Fibroblast of skin of abdomen (primary cell): Measurements from ENCODE around the gene DLG1.

Experiments
- DNase-seq: peaks from one replicate; pipeline ENCODE4 v3.0.0-alpha.2; 2013

The DLG1 gene

GRCh38 chr3:197012540-197012883 is 285.9 kb downstream of the DLG1 start:
- no peak for DNase-seq

DNA sequence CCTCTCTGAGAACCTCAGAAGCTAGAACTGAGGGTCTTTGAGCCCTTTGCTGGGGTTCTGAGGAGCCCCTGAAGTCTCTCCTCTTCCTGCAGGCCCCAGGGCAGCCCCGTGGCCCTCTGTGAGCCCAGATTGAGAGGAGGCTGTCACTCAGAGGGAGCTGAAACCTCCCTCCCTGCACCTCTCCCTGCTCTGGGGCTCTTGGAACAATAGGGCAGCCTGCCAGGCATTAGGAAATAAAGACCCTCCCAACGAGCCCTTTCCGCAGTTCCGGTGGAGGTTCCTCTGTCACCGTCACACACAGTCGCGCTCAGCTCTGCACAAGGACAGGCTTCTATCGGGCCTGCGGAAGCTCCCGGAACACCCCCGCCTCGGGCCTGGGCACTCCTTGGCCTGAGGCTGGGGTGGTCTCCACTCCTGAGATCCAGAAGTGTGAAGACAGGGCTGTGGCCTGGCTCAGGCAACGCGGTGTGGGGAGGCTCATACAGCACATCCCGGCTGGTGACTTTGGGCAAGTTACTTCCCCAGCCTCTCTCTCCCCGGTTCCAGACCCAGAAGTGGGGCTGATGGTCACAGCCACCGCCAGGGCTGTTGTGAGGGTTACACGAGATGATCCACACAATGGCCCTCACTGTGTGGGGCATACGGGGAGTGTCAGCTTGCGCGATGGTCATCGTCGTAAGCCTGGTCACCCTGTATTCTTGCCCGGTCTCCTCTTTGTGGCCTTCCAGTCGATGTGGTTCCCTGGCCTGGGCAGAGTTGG is 286.5 kb downstream of the DLG1 start:
- DNase-seq, result no peak

GRCh38 chr3:197010556-197011351 is 287.7 kb downstream of the DLG1 start:
- DNase-seq, result no peak

- no peak for DNase-seq
Measured at GRCh38 chr3:197009532-197010019, 288.8 kb downstream of the DLG1 start.

DNA sequence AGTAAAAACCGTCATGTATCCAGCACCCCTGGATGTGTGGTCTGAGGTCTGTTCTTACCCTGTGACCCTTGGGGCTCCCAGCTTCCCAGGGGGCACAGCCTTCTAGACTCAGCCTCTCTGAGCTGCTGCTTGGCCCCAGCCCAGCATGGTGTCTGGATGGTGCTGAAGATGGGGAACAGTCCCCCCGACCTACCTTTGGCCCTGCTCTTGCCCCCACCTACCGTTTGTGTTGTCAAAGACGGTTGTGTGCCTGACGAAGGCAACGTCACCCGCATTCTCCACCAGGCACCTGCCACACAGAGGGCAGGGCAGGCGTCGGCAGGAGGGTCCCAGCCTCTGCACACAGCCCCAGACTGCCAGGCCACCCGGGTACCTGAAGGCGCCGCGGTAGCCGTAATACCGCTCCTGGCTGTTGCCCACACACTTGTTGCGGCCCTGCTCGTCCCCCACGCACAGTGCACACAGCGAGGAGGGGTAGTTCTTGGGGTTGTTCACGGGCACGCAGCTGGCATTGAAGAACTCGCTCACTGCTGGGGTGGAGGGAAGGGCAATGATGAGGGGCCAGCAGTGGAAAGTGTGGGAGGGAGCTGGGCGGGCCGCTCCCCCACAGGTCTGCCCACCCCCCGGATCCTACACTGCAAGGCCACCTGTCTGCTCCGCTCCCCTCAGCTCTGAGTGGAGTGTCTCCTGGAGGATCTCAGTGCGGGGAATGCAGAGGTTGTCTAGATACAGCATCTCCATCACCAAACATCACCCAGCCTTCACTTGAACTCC is 289.8 kb downstream of the DLG1 start:
- DNase-seq, result no peak

- no peak for DNase-seq
Measured at GRCh38 chr3:197007953-197008352, 290.5 kb downstream of the DLG1 start.

GRCh38 chr3:197007296-197007940 is 291.0 kb downstream of the DLG1 start:
- DNase-seq, result no peak

DNA sequence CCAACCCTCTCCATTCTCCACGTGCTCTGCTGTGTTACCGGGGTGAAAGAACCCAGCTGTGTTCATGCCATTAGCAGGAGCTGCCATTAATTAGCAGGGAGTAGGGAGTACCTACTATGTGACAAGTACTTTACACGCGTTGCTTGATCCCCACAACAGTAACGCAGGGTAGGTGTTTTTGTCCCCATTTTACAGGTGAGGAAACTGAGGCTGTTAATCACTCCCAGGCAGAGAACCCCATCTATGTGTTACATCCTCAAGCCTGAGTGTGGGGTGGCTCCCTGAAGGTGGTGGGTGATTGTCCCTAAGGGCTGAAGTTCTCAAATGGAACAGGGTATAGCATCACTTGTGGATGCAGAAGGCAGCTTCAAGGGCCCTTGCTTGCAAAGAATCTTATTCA is 291.6 kb downstream of the DLG1 start:
- DNase-seq, result no peak

- DNase-seq, result no peak
Measured at GRCh38 chr3:197006446-197006845, 292.0 kb downstream of the DLG1 start.

GRCh38 chr3:197003461-197004385 is 294.7 kb downstream of the DLG1 start:
- DNase-seq, result no peak

DNA sequence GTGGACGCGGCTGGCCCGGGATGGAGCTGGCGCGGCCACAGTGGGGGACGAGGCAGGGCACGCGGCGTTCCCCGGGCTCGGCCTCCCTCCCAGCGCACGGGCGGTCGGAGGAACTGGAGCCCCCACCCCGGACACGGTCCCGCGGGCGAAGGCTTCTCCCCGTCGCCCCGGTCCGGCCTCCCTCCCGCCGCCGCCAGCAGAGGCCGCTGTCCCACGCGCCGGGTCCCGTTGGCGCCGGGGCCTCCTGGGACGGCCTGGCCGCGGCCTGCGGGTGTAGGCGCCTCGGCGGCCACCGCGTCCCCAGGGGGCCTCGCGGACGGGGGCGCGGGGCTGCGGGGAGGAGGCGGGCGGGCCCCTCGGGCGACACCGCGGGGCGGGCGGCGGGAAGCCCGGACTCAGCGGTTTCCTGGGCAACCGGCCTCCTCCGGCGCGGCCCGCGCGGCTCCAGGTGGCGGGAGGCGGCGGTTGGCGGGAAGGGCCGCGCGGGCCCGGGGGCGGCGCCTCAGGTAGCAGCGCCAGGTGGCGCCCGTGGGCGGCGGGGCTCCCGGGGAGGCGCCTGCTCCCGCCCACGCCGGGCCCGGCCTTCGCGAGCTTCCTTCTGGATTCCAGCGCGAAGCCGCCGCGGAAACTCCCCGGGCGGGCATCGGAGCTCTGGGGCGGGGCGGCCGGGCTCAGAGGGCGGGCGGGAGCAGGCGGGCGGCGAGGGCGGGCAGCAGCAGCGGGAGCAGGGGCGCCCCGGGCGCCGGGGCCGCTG is 295.5 kb downstream of the DLG1 start:
- DNase-seq, result peak; percentile 74

DNA sequence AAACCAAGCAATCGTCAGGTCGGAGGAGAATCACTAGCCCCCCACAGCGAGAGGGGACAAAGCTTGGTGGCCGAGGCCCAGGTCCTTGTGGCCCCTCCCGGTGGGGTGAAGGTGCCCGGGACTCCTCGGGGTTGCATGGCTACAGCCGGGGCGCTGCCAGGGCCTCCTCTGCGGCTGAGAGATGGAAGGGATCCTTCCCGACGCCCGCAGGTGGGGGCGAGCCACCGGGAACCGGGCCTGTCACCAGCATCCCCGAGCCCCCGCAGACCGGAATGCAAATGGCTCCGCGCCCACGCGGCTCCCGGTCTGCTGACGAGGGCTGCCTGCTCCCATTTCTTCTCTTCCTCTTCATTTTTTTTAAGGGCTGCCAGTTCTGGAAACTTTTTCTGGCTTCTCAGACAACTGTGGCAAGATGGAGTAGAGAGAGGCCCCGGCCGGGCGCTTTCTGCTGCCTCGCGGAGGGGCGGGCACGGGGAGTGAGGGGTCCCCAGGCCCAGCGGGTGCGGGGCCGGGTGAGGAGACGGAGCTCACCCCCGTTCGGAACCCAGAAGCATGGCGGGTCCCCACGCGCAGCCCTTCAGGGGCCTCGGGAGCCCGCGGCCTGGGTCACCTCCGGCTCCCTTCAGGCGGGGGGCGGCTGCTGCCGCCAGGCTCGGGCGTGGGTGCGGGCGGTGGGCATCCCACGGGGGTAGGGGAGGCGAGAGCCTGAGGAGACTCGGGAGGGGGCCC is 296.3 kb downstream of the DLG1 start:
- no peak for DNase-seq

DNA sequence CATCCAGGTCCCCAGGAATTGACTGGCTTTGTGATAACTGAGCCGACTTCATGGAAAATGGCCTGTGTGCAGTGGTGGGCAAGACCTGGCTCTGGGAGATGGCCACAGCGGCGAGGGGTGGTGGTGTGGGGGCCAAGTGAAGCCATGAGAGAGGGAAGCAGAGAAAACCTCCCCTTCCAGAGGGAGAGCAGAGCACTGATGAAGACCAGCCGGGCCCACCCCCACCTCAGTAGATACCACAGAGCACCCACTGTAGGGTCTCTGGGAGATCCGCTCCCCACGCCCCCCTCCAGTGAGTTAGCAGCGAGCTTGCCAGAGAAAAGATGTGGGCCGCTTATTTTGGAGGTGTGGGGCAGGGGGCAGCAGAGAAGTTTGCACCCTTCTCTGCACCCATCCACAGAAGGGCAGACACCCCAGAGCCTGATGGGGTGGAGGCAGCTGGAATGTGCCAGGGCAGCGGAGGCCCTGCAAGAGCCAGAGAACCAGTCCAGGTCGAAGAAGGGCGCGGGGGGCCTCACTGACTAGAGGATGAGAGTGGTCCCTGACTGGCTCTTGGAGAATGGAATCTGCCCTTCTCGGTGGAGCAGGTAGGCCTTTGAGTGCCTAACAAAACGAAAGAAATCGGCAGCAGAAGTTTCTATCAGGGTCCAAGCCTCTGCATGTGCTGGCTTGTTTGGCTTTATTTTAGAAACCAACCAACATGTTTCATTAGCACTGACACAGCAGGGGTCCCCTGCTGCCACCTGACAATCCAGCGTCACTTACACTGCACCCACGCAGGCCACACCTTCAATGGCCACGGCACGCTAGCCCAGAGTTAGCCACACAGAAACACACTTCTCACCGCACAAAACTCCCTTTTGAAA is 297.1 kb downstream of the DLG1 start:
- DNase-seq, result no peak

DNA sequence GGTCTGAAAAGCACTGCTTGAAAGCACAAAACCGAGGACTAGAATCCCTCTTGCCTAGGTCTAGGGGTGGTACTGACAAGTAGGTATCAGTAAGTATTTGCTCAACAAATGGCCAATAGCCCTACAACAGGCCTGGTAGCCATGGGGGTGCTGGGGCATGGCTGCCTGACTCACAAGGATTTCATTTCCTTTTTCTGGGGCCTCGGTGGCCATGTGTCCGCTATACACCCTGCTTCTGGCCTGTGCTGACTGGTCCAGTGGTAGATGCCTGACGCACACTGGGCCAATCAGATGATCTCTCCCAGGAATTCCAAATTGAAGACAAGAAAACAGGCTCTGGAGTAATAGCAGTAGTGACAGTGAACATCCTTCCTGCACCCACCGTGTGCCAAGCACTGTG is 298.2 kb downstream of the DLG1 start:
- no peak for DNase-seq

DNA sequence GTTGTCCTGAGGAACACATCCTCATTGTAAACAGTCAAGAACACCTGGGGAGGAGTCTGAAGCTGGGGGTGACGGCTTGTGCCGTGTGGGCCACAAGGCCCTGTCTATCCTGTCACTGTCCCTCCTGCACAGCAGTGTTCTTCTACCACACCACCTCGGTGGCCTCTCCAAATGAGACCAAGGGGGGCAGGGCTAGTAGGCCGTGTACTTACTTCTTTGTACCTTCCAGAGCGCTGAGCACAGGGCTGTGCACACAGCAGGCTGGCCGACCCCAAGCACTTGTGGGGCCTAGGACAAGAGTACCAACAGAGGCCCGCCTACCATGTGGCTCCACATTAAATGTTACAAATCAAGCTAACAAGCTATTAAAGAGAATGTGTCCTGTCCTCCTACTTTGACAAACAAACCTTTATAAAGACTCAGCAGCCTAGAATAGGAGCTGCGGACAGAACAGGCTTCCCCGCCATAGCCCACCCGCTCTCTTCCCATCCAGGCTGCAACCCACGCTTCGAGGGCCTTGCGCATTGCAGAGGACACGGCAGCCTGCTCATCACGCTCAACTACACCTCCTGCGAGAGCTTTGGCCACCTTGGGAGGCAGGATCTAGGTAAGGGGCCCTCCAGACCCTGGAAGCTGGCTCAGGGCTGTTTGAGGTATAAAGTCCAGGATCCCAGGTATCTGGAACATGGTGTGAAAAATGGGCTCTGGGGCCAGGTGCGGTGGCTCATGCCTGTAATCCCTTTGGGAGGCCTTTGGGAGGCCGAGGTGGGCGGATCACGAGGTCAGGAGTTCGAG is 299.2 kb downstream of the DLG1 start:
- no peak for DNase-seq

DNA sequence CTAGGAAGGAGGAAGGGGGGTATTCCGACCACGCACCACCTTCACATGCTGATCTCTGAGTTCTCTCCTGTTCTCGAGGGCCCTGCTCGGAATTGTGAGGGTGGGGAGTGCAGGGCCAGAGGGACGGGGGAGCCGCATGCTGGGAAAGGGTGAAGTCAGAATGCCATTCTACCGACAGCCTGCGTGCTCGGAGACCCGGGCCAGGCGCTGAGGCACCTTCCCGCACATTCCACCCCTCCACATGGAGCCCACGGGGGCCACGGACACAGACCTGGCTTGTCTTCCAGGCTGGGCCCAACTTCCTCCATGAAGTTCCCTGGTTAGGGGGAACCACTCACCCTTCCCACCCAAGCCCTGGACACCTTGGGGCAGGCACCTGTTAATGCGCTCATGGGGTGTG is 301.1 kb downstream of the DLG1 start:
- no peak for DNase-seq

DNA sequence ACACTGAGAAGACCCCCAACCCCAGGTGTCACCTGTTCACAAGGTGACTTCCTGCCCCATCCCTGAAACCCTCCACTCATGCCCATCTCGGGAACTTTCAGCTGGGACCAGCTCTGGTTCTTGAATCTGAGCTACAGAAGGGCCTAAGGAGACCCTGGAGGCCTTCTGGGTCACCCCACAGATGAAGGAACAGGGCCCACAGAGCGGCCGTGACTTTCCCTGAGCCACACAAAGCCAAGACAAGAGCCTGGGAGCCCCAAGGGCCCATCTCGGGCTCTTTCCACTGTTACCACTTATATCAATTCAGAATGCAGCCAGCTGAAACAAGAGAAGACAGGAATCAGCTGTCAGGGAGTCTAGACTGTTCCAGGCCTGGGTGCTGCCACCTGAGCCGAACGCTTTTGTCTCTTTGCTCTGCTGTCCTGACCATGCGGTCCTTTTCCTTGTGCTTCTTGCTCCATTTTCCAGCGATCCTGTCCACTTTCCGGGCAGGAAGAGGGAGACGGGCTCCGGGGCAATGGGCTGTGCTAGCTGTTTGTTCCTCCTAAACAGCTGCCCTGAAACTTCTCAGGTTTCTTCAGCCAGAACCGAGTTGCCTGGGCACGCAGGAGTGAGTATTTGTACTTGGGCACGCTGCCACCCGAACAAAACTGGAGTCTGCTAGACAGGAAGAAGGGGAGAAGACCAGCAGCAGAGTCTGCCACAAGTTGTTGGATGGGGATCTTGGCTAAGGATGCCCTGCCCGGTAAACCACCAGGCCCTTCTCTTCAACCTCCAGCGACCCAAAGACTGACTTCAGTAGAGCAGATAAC is 301.8 kb downstream of the DLG1 start:
- DNase-seq, result no peak
